Measurements from ENCODE around the gene TPRA1. TPM values are rescaled to one million over a fixed set of nuclear protein-coding genes. Genes with fewer than 3 reads are reported as not detected.

Gene TPRA1
- total RNA-seq, 1 donor from 2014 or later = 24.6 TPM

GRCh38 chr3:127620637-127621375, 30.3 kb upstream of the TPRA1 start:
- peaks cover 15% of the 10 kb centered on the region for H3K36me3 ChIP-seq (ENCODE audit: insufficient read depth, low read length)
- no peak overlapping the region for H2AFZ ChIP-seq (ENCODE audit: low read depth, low read length)
- DNase-seq (ENCODE audit: low read depth) = no peak
- no peaks in the 10 kb centered on the region for H3K4me1 ChIP-seq (ENCODE audit: insufficient read depth, low read length)
- Mint-ChIP-seq H3K9me3 (ENCODE audit: unreplicated experiment) (no peaks in the 10 kb centered on the region), H3K4me1 (ENCODE audit: low read depth, unreplicated experiment) (peaks cover 2% of the 10 kb centered on the region), H3K36me3 (ENCODE audit: low read depth, unreplicated experiment) (peaks cover 13% of the 10 kb centered on the region), H3K27me3 (ENCODE audit: low read depth, unreplicated experiment) (peaks cover 7% of the 10 kb centered on the region), H3K4me3 (ENCODE audit: unreplicated experiment) (no peak overlapping the region), H3K27ac (ENCODE audit: unreplicated experiment) (no peak overlapping the region)
- no peak overlapping the region for H3K4me3 ChIP-seq (ENCODE audit: insufficient read depth, low read depth, low read length)
- no peaks in the 10 kb centered on the region for H4K20me1 ChIP-seq (ENCODE audit: insufficient read depth, low read length)
- no peaks in the 10 kb centered on the region for H3K79me2 ChIP-seq (ENCODE audit: insufficient read depth, low read length)
- no peaks in the 10 kb centered on the region for H3K27me3 ChIP-seq (ENCODE audit: insufficient read depth, low read length)
- no peak overlapping the region for H3K4me2 ChIP-seq (ENCODE audit: low read length)
- TF ChIP-seq, protein P1, sequence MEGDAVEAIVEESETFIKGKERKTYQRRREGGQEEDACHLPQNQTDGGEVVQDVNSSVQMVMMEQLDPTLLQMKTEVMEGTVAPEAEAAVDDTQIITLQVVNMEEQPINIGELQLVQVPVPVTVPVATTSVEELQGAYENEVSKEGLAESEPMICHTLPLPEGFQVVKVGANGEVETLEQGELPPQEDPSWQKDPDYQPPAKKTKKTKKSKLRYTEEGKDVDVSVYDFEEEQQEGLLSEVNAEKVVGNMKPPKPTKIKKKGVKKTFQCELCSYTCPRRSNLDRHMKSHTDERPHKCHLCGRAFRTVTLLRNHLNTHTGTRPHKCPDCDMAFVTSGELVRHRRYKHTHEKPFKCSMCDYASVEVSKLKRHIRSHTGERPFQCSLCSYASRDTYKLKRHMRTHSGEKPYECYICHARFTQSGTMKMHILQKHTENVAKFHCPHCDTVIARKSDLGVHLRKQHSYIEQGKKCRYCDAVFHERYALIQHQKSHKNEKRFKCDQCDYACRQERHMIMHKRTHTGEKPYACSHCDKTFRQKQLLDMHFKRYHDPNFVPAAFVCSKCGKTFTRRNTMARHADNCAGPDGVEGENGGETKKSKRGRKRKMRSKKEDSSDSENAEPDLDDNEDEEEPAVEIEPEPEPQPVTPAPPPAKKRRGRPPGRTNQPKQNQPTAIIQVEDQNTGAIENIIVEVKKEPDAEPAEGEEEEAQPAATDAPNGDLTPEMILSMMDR (IDR thresholded peaks at IDR 0.05; ENCODE audit: insufficient read depth, low read depth, low read length) = no peak
- no peak for TF ChIP-seq EZH2 (IDR thresholded peaks at IDR 0.05; ENCODE audit: insufficient read depth, low read length)
- no peak overlapping the region for H3K27ac ChIP-seq (ENCODE audit: low read depth, low read length)
- H3K9ac ChIP-seq (ENCODE audit: low read length) = no peak overlapping the region
- FAIRE-seq = no peak
- no peaks in the 10 kb centered on the region for H3K9me3 ChIP-seq (ENCODE audit: insufficient read depth, low read depth, low read length)

DNA sequence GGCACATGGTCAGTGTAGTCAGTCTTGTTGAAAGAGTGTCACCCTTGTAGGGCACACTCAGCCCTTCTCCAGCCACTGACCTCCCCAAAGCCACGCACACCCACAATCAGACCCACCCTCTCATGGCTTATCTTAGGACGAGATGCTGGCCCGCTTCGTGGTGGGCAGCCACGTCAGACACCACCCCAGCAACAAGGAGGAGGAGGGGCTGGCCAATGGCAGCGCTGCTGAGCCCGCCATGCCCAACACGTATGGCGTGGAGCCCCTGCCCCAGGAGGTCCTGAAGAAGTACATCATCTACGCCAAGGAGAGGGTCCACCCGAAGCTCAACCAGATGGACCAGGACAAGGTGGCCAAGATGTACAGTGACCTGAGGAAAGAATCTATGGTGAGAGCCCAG, 28.4 kb upstream of the TPRA1 start:
- no peak for FAIRE-seq
- Mint-ChIP-seq H3K27me3 (ENCODE audit: low read depth, unreplicated experiment) (peaks cover 3% of the 10 kb centered on the region), H3K36me3 (ENCODE audit: low read depth, unreplicated experiment) (peaks cover 13% of the 10 kb centered on the region), H3K27ac (ENCODE audit: unreplicated experiment) (no peak overlapping the region), H3K4me1 (ENCODE audit: low read depth, unreplicated experiment) (peaks cover 13% of the 10 kb centered on the region), H3K9me3 (ENCODE audit: unreplicated experiment) (no peaks in the 10 kb centered on the region), H3K4me3 (ENCODE audit: unreplicated experiment) (no peak overlapping the region)
- Histone ChIP-seq H3K4me2 (ENCODE audit: low read length) (no peak overlapping the region), H4K20me1 (ENCODE audit: insufficient read depth, low read length) (no peaks in the 10 kb centered on the region), H3K27ac (ENCODE audit: low read depth, low read length) (no peak overlapping the region), H3K9me3 (ENCODE audit: insufficient read depth, low read depth, low read length) (no peaks in the 10 kb centered on the region), H3K4me3 (ENCODE audit: insufficient read depth, low read depth, low read length) (no peak overlapping the region), H3K27me3 (ENCODE audit: insufficient read depth, low read length) (no peaks in the 10 kb centered on the region), H3K79me2 (ENCODE audit: insufficient read depth, low read length) (no peaks in the 10 kb centered on the region), H2AFZ (ENCODE audit: low read depth, low read length) (no peak overlapping the region), H3K9ac (ENCODE audit: low read length) (no peak overlapping the region), H3K4me1 (ENCODE audit: insufficient read depth, low read length) (peaks cover 10% of the 10 kb centered on the region), H3K36me3 (ENCODE audit: insufficient read depth, low read length) (peaks cover 15% of the 10 kb centered on the region)
- no peak for DNase-seq (ENCODE audit: low read depth)
- no peak for TF ChIP-seq EZH2 (IDR thresholded peaks at IDR 0.05; ENCODE audit: insufficient read depth, low read length)
- TF ChIP-seq, protein P1 (IDR thresholded peaks at IDR 0.05; ENCODE audit: insufficient read depth, low read depth, low read length) = no peak

Measured in astrocyte (in vitro differentiated cells and primary cell).